HEK293 (cell line): ENCODE results near the gene ANKRD39.

ENCODE experiments used
- CTCF ChIA-PET: fragments of 350-600 bp; formaldehyde crosslinking; extraction: SDS; loops from one replicate; lab custom pipeline; 2021; ENCODE audit warnings: antibody characterized with exemption; lab: Yijun Ruan, JAX
- POLR2A ChIA-PET: fragments of 300-600 bp; formaldehyde crosslinking; extraction: SDS; loops from one replicate; lab custom pipeline; 2020; ENCODE audit warnings: antibody characterized with exemption, inconsistent platforms; lab: Yijun Ruan, JAX
- H3K27ac ChIP-seq: fragments of 200-500 bp; sonication (Bioruptor generic); 2 replicates; pipeline ENCODE4 v1.5.1; 2014; ENCODE audit warnings: low read depth, low read length, control low read depth, inconsistent platforms; ENCODE audit errors: extremely low read depth
- H3K36me3 ChIP-seq, 2 experiments: fragments of 200-500 bp in 1 of 2; sonication (Bioruptor generic) in 1 of 2; 1 replicate in 1 of 2; 2 replicates in 1 of 2; pipeline ENCODE4 v1.5.1; 2014 to 2017; ENCODE audit warnings: inconsistent platforms in 2 of 2, low read length in 2 of 2; ENCODE audit not compliant: control insufficient read depth in 2 of 2, insufficient read depth in 1 of 2
- H3K4me1 ChIP-seq: fragments of 200-500 bp; sonication (Bioruptor generic); 2 replicates; pipeline ENCODE4 v1.5.1; 2014; ENCODE audit warnings: mild to moderate bottlenecking, low read length, inconsistent platforms; ENCODE audit not compliant: control insufficient read depth, insufficient read depth
- H3K4me3 ChIP-seq: 2 replicates; pipeline ENCODE4 v1.5.1; 2011; ENCODE audit warnings: low read depth, mild to moderate bottlenecking, control low read depth, low read length, moderate library complexity
- H3K9me3 ChIP-seq: fragments of 200-500 bp; sonication (Bioruptor generic); 2 replicates; pipeline ENCODE4 v1.5.1; 2014; ENCODE audit warnings: low read depth, low read length, inconsistent platforms; ENCODE audit not compliant: control insufficient read depth, insufficient read depth
- GFI1B ChIP-seq: fragments of 450-650 bp; formaldehyde crosslinking; IDR thresholded peaks from 2 replicates; pipeline ENCODE4 v1.5.1; 2016; ENCODE audit warnings: missing biosample characterization, missing genetic modification characterization
- IKZF3 ChIP-seq: fragments of 450-650 bp; IDR thresholded peaks from 2 replicates; pipeline ENCODE4 v1.5.0; 2018; ENCODE audit warnings: missing biosample characterization, mild to moderate bottlenecking, missing genetic modification characterization, moderate library complexity
- KLF17 ChIP-seq: fragments of 450-650 bp; formaldehyde crosslinking; IDR thresholded peaks from 2 replicates; pipeline ENCODE4 v1.5.1; 2016; ENCODE audit warnings: missing biosample characterization, missing genetic modification characterization
- KLF8 ChIP-seq: fragments of 450-650 bp; formaldehyde crosslinking; IDR thresholded peaks from 2 replicates; pipeline ENCODE4 v1.5.1; 2016; ENCODE audit warnings: missing biosample characterization, missing genetic modification characterization
- OSR2 ChIP-seq: fragments of 450-650 bp; formaldehyde crosslinking; IDR thresholded peaks from 2 replicates; pipeline ENCODE4 v1.5.1; 2016; ENCODE audit warnings: missing biosample characterization, missing genetic modification characterization
- REPIN1 ChIP-seq: fragments of 450-650 bp; formaldehyde crosslinking; IDR thresholded peaks from 2 replicates; pipeline ENCODE4 v1.5.1; 2017; ENCODE audit warnings: missing biosample characterization, missing genetic modification characterization, low read depth
- SP2 ChIP-seq: fragments of 450-650 bp; formaldehyde crosslinking; IDR thresholded peaks from 2 replicates; pipeline ENCODE4 v1.5.1; 2016; ENCODE audit warnings: missing biosample characterization, missing genetic modification characterization
- SP3 ChIP-seq: fragments of 450-650 bp; formaldehyde crosslinking; IDR thresholded peaks from 2 replicates; pipeline ENCODE4 v1.5.1; 2016; ENCODE audit warnings: missing biosample characterization, missing genetic modification characterization
- ZBTB20 ChIP-seq: fragments of 450-650 bp; formaldehyde crosslinking; IDR thresholded peaks from 2 replicates; pipeline ENCODE4 v1.5.1; 2016; ENCODE audit warnings: missing biosample characterization, missing genetic modification characterization
- ZBTB8A ChIP-seq: fragments of 450-650 bp; formaldehyde crosslinking; IDR thresholded peaks from 2 replicates; pipeline ENCODE4 v1.5.1; 2016; ENCODE audit warnings: missing biosample characterization, missing genetic modification characterization
- ZFHX2 ChIP-seq: fragments of 450-650 bp; formaldehyde crosslinking; conservative IDR thresholded peaks from 2 replicates; pipeline ENCODE4 v1.5.1; 2016; ENCODE audit warnings: missing biosample characterization, missing genetic modification characterization
- ZNF10 ChIP-seq: fragments of 450-650 bp; formaldehyde crosslinking; IDR thresholded peaks from 2 replicates; pipeline ENCODE4 v1.5.1; 2017; ENCODE audit warnings: missing biosample characterization, missing genetic modification characterization
- ZNF214 ChIP-seq: fragments of 450-650 bp; formaldehyde crosslinking; IDR thresholded peaks from 2 replicates; pipeline ENCODE4 v1.5.1; 2017; ENCODE audit warnings: missing biosample characterization, mild to moderate bottlenecking, missing genetic modification characterization, borderline replicate concordance
- ZNF416 ChIP-seq: fragments of 450-650 bp; formaldehyde crosslinking; IDR thresholded peaks from 2 replicates; pipeline ENCODE4 v1.5.1; 2016; ENCODE audit warnings: missing biosample characterization, missing genetic modification characterization
- ZNF423 ChIP-seq: fragments of 450-650 bp; formaldehyde crosslinking; IDR thresholded peaks from 2 replicates; pipeline ENCODE4 v1.5.1; 2016; ENCODE audit warnings: missing biosample characterization, missing genetic modification characterization
- ZNF449 ChIP-seq: fragments of 450-650 bp; formaldehyde crosslinking; IDR thresholded peaks from 2 replicates; pipeline ENCODE4 v1.5.1; 2017; ENCODE audit warnings: missing biosample characterization, mild to moderate bottlenecking, missing genetic modification characterization, moderate library complexity
- ZNF530 ChIP-seq: fragments of 450-650 bp; formaldehyde crosslinking; IDR thresholded peaks from 2 replicates; pipeline ENCODE4 v1.5.1; 2016; ENCODE audit warnings: low read depth, missing biosample characterization, missing genetic modification characterization
- ZNF624 ChIP-seq: fragments of 450-650 bp; formaldehyde crosslinking; IDR thresholded peaks from 2 replicates; pipeline ENCODE4 v1.5.1; 2017; ENCODE audit warnings: missing biosample characterization, missing genetic modification characterization
- ZNF76 ChIP-seq: fragments of 450-650 bp; formaldehyde crosslinking; IDR thresholded peaks from 2 replicates; pipeline ENCODE4; 2016; ENCODE audit warnings: low read depth, missing biosample characterization, missing genetic modification characterization, borderline replicate concordance
- ZNF776 ChIP-seq: fragments of 450-650 bp; formaldehyde crosslinking; IDR thresholded peaks from 2 replicates; pipeline ENCODE4 v1.5.0; 2017; ENCODE audit warnings: missing biosample characterization, missing genetic modification characterization, borderline replicate concordance
- TF ChIP-seq, protein P1 (sequence below): sonication (generic); formaldehyde crosslinking; IDR thresholded peaks from 2 replicates; pipeline ENCODE4 v1.8.1; 2022; ENCODE audit warnings: mild to moderate bottlenecking, moderate library complexity, missing genetic modification reagents
- TF ChIP-seq, protein P2 (sequence below): fragments of 450-650 bp; formaldehyde crosslinking; IDR thresholded peaks from 2 replicates; pipeline ENCODE4 v1.5.1; 2016; ENCODE audit warnings: missing biosample characterization, missing genetic modification characterization
- TF ChIP-seq, protein P3 (sequence below): fragments of 450-650 bp; formaldehyde crosslinking; IDR thresholded peaks from 2 replicates; pipeline ENCODE4 v1.5.1; 2017; ENCODE audit warnings: missing biosample characterization, missing genetic modification characterization
- TF ChIP-seq, protein P4 (sequence below): fragments of 450-650 bp; formaldehyde crosslinking; IDR thresholded peaks from 2 replicates; pipeline ENCODE4 v1.5.1; 2017; ENCODE audit warnings: missing biosample characterization, missing genetic modification characterization
- TF ChIP-seq, protein P5 (sequence below): fragments of 450-650 bp; IDR thresholded peaks from 2 replicates; pipeline ENCODE4 v1.5.1; 2018; ENCODE audit warnings: missing biosample characterization, mild to moderate bottlenecking, missing genetic modification characterization
- TF ChIP-seq, protein P6 (sequence below): fragments of 450-650 bp; formaldehyde crosslinking; IDR thresholded peaks from 2 replicates; pipeline ENCODE4 v1.5.1; 2016; ENCODE audit warnings: missing biosample characterization, missing genetic modification characterization

Gene ANKRD39

DNA sequence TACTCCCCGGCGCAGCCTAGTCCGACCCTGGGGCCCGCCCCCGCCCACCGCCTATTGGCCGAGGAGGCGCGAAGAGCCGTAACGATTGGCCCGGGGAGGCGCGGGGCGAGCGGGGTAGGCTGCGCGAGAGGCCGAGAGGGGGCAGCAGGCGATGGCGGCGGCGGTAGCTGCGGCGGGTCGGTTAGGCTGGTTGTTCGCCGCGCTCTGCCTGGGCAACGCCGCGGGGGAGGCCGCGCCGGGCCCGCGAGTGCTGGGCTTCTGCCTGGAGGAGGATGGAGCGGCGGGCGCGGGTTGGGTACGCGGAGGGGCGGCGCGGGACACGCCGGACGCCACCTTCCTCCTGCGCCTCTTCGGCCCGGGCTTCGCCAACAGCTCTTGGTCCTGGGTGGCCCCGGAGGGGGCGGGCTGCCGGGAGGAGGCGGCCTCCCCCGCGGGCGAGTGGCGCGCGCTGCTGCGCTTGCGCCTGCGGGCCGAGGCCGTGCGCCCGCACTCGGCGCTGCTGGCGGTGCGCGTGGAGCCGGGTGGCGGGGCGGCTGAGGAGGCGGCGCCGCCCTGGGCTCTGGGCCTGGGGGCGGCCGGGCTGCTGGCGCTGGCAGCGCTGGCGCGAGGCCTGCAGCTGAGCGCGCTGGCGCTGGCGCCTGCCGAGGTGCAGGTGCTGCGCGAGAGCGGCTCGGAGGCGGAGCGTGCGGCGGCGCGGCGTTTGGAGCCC lies 41.5 kb downstream of the ANKRD39 start, which contains the start of gene CNNM3:
TSS of gene CNNM3 (plus strand) at position 142 of the 709 bp plus-strand sequence. CDS start at position 152, 10 bp downstream.
- Histone ChIP-seq H3K27ac (peak within 1 kb of the TSS; percentile 86), H3K4me3 (peak within 1 kb of the TSS; percentile 75), H3K9me3 (no peaks in the 10 kb centered on the region), H3K4me1 (peaks cover 15% of the 10 kb centered on the region), H3K36me3 (peaks cover 6 to 36% of the 10 kb centered on the region in 2 experiments; a peak in 2 of 3 replicates)
- POLR2A ChIA-PET: interaction anchor here (0.8 to 1.7 kb wide), 11 partner anchors 17 to 178 kb away, joined by 3 to 7 read pairs (median 3); partner anchors contain the start of genes ANKRD39, CNNM4 and KANSL3
- CTCF ChIA-PET: interaction anchor here (0.7 kb wide), 1 partner anchor 480 kb away, joined by 3 read pairs; no protein-coding TSS in a partner anchor
- TF ChIP-seq REPIN1 (tag by site-specific recombination) (no peak), ZNF449 (tag by site-specific recombination) (peak; percentile 36; the same call in 1 of the 2 replicates), KLF8 (tag by site-specific recombination) (peak; percentile 79; the same call in 1 of the 2 replicates), SP3 (tag by site-specific recombination) (peak; percentile 61), ZBTB20 (tag by site-specific recombination) (peak; percentile 73), ZNF76 (tag by site-specific recombination) (peak; percentile 40; the same call in 1 of the 2 replicates), ZNF416 (tag by site-specific recombination) (no peak), IKZF3 (no peak), KLF17 (tag by site-specific recombination) (0 out of 2 replicates have a peak, but pooled peaks have one; percentile 25), ZNF214 (no peak), ZBTB8A (tag by site-specific recombination) (peak; percentile 91), ZNF776 (no peak), SP2 (tag by site-specific recombination) (peak; percentile 76), ZNF423 (tag by site-specific recombination) (0 out of 2 replicates have a peak, but pooled peaks have one; percentile 19), ZNF530 (tag by site-specific recombination) (no peak), ZFHX2 (tag by site-specific recombination) (peak; percentile 77), GFI1B (tag by site-specific recombination) (no peak), ZNF10 (tag by site-specific recombination) (0 out of 2 replicates have a peak, but pooled peaks have one; percentile 56), ZNF624 (tag by site-specific recombination) (no peak), OSR2 (tag by site-specific recombination) (peak; percentile 16; the same call in 1 of the 2 replicates)
- TF ChIP-seq, protein P1, sequence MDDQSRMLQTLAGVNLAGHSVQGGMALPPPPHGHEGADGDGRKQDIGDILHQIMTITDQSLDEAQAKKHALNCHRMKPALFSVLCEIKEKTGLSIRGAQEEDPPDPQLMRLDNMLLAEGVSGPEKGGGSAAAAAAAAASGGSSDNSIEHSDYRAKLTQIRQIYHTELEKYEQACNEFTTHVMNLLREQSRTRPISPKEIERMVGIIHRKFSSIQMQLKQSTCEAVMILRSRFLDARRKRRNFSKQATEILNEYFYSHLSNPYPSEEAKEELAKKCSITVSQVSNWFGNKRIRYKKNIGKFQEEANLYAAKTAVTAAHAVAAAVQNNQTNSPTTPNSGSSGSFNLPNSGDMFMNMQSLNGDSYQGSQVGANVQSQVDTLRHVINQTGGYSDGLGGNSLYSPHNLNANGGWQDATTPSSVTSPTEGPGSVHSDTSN: peak; percentile 62; the same call in 1 of the 2 replicates
- TF ChIP-seq, protein P2, sequence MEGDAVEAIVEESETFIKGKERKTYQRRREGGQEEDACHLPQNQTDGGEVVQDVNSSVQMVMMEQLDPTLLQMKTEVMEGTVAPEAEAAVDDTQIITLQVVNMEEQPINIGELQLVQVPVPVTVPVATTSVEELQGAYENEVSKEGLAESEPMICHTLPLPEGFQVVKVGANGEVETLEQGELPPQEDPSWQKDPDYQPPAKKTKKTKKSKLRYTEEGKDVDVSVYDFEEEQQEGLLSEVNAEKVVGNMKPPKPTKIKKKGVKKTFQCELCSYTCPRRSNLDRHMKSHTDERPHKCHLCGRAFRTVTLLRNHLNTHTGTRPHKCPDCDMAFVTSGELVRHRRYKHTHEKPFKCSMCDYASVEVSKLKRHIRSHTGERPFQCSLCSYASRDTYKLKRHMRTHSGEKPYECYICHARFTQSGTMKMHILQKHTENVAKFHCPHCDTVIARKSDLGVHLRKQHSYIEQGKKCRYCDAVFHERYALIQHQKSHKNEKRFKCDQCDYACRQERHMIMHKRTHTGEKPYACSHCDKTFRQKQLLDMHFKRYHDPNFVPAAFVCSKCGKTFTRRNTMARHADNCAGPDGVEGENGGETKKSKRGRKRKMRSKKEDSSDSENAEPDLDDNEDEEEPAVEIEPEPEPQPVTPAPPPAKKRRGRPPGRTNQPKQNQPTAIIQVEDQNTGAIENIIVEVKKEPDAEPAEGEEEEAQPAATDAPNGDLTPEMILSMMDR: peak; percentile 81
- TF ChIP-seq, protein P3, sequence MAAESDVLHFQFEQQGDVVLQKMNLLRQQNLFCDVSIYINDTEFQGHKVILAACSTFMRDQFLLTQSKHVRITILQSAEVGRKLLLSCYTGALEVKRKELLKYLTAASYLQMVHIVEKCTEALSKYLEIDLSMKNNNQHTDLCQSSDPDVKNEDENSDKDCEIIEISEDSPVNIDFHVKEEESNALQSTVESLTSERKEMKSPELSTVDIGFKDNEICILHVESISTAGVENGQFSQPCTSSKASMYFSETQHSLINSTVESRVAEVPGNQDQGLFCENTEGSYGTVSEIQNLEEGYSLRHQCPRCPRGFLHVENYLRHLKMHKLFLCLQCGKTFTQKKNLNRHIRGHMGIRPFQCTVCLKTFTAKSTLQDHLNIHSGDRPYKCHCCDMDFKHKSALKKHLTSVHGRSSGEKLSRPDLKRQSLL (tag by site-specific recombination): no peak
- TF ChIP-seq, protein P4, sequence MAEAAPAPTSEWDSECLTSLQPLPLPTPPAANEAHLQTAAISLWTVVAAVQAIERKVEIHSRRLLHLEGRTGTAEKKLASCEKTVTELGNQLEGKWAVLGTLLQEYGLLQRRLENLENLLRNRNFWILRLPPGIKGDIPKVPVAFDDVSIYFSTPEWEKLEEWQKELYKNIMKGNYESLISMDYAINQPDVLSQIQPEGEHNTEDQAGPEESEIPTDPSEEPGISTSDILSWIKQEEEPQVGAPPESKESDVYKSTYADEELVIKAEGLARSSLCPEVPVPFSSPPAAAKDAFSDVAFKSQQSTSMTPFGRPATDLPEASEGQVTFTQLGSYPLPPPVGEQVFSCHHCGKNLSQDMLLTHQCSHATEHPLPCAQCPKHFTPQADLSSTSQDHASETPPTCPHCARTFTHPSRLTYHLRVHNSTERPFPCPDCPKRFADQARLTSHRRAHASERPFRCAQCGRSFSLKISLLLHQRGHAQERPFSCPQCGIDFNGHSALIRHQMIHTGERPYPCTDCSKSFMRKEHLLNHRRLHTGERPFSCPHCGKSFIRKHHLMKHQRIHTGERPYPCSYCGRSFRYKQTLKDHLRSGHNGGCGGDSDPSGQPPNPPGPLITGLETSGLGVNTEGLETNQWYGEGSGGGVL: peak; percentile 74; the same call in 1 of the 2 replicates
- TF ChIP-seq, protein P5, sequence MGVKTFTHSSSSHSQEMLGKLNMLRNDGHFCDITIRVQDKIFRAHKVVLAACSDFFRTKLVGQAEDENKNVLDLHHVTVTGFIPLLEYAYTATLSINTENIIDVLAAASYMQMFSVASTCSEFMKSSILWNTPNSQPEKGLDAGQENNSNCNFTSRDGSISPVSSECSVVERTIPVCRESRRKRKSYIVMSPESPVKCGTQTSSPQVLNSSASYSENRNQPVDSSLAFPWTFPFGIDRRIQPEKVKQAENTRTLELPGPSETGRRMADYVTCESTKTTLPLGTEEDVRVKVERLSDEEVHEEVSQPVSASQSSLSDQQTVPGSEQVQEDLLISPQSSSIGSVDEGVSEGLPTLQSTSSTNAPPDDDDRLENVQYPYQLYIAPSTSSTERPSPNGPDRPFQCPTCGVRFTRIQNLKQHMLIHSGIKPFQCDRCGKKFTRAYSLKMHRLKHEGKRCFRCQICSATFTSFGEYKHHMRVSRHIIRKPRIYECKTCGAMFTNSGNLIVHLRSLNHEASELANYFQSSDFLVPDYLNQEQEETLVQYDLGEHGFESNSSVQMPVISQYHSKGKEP (tag by site-specific recombination): no peak
- TF ChIP-seq, protein P6, sequence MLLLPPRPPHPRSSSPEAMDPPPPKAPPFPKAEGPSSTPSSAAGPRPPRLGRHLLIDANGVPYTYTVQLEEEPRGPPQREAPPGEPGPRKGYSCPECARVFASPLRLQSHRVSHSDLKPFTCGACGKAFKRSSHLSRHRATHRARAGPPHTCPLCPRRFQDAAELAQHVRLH: no peak
